Glutamatergic neuron (in vitro differentiated cells): ENCODE results near the gene MTHFD2L. TPM values are rescaled to one million over a fixed set of nuclear protein-coding genes. Genes with fewer than 3 reads are reported as not detected.

ENCODE experiments used
- DNase-seq: peaks from one replicate; pipeline ENCODE4 v3.0.0; 2022
- H3K27ac Mint-ChIP-seq: one replicate; pipeline ENCODE4 v1.8.0; 2020; ENCODE audit warnings: mild to moderate bottlenecking, mixed read lengths, inconsistent platforms; ENCODE audit not compliant: unreplicated experiment
- H3K27me3 Mint-ChIP-seq: one replicate; pipeline ENCODE4 v1.8.0; 2020; ENCODE audit warnings: mild to moderate bottlenecking, moderate library complexity, mixed read lengths, inconsistent platforms; ENCODE audit not compliant: unreplicated experiment
- H3K36me3 Mint-ChIP-seq: one replicate; pipeline ENCODE4 v1.8.0; 2020; ENCODE audit warnings: mild to moderate bottlenecking, mixed read lengths, inconsistent platforms; ENCODE audit not compliant: unreplicated experiment
- H3K4me1 Mint-ChIP-seq: one replicate; pipeline ENCODE4 v1.8.0; 2020; ENCODE audit warnings: mild to moderate bottlenecking, low read depth, mixed read lengths, inconsistent platforms; ENCODE audit not compliant: unreplicated experiment
- H3K4me3 Mint-ChIP-seq: one replicate; pipeline ENCODE4 v1.8.0; 2020; ENCODE audit warnings: mild to moderate bottlenecking, mixed read lengths, inconsistent platforms; ENCODE audit not compliant: unreplicated experiment
- H3K9me3 Mint-ChIP-seq: one replicate; pipeline ENCODE4 v1.8.0; 2020; ENCODE audit warnings: mild to moderate bottlenecking, moderate library complexity, mixed read lengths, inconsistent platforms; ENCODE audit not compliant: unreplicated experiment
- CTCF ChIP-seq: fragments of 200-600 bp; sonication (generic); IDR thresholded peaks from one replicate; pipeline ENCODE4 v1.5.0; 2021; ENCODE audit not compliant: partially characterized antibody, unreplicated experiment
- total RNA-seq: library from RNA; stranded (reverse); fragmentation: NEBNext Ultra II Directional; extraction: Animal tissue kit (Norgen Biotek cat#: 25700); gene quantifications from one replicate; pipeline ENCODE4 v1.2.1, GENCODE V29; 2021; ENCODE audit not compliant: unreplicated experiment

Gene MTHFD2L
- total RNA-seq, 1 donor from 2014 or later: 14.0 TPM

- Mint-ChIP-seq H3K27me3 (peaks cover 1% of the 10 kb centered on the region), H3K4me3 (no peak overlapping the region), H3K36me3 (no peaks in the 10 kb centered on the region), H3K27ac (no peak overlapping the region), H3K4me1 (no peaks in the 10 kb centered on the region), H3K9me3 (no peaks in the 10 kb centered on the region)
- no peak for TF ChIP-seq CTCF
- no peak for DNase-seq
Observed at GRCh38 chr4:74181219-74181618, 23.3 kb downstream of the MTHFD2L start.

- no peaks in the 10 kb centered on the region for H3K36me3 Mint-ChIP-seq
- H3K27me3 Mint-ChIP-seq: no peaks in the 10 kb centered on the region
- TF ChIP-seq CTCF: no peak
- H3K4me1 Mint-ChIP-seq: no peaks in the 10 kb centered on the region
- no peak overlapping the region for H3K4me3 Mint-ChIP-seq
- DNase-seq: no peak
- H3K27ac Mint-ChIP-seq: no peak overlapping the region
- H3K9me3 Mint-ChIP-seq: no peaks in the 10 kb centered on the region
Observed at GRCh38 chr4:74188912-74189311, 31.0 kb downstream of the MTHFD2L start.

- no peak overlapping the region for H3K27ac Mint-ChIP-seq
- no peaks in the 10 kb centered on the region for H3K36me3 Mint-ChIP-seq
Observed at GRCh38 chr4:74189331-74190043, 31.6 kb downstream of the MTHFD2L start.

GRCh38 chr4:74190332-74190731 is 32.4 kb downstream of the MTHFD2L start:
- no peak for TF ChIP-seq CTCF
- no peak overlapping the region for H3K27ac Mint-ChIP-seq
- no peaks in the 10 kb centered on the region for H3K27me3 Mint-ChIP-seq
- DNase-seq: no peak
- H3K4me1 Mint-ChIP-seq: no peaks in the 10 kb centered on the region
- H3K4me3 Mint-ChIP-seq: no peak overlapping the region
- no peaks in the 10 kb centered on the region for H3K9me3 Mint-ChIP-seq
- no peaks in the 10 kb centered on the region for H3K36me3 Mint-ChIP-seq

More at GRCh38 chr4:74189331-74190043, 31.6 kb downstream of the MTHFD2L start:
- peak; percentile 67 for TF ChIP-seq CTCF
- DNase-seq: no peak
- Mint-ChIP-seq H3K27me3 (no peaks in the 10 kb centered on the region), H3K9me3 (no peaks in the 10 kb centered on the region), H3K4me3 (no peak overlapping the region), H3K4me1 (no peaks in the 10 kb centered on the region)

GRCh38 chr4:74190919-74191397 is 33.0 kb downstream of the MTHFD2L start:
- Mint-ChIP-seq H3K36me3 (no peaks in the 10 kb centered on the region), H3K27ac (no peak overlapping the region), H3K4me1 (no peaks in the 10 kb centered on the region), H3K9me3 (no peaks in the 10 kb centered on the region), H3K27me3 (no peaks in the 10 kb centered on the region), H3K4me3 (no peak overlapping the region)
- no peak for TF ChIP-seq CTCF
- DNase-seq: no peak
